ENCODE data around the gene ASPSCR1. TPM values are rescaled to one million over a fixed set of nuclear protein-coding genes. Genes with fewer than 3 reads are reported as not detected.

The ASPSCR1 gene
- total and polyA plus RNA-seq, 2 of the 13 experiments (the other 11 are each of a cell fraction or from before 2014, with no cell fraction given), result 274 to 314 TPM

DNA sequence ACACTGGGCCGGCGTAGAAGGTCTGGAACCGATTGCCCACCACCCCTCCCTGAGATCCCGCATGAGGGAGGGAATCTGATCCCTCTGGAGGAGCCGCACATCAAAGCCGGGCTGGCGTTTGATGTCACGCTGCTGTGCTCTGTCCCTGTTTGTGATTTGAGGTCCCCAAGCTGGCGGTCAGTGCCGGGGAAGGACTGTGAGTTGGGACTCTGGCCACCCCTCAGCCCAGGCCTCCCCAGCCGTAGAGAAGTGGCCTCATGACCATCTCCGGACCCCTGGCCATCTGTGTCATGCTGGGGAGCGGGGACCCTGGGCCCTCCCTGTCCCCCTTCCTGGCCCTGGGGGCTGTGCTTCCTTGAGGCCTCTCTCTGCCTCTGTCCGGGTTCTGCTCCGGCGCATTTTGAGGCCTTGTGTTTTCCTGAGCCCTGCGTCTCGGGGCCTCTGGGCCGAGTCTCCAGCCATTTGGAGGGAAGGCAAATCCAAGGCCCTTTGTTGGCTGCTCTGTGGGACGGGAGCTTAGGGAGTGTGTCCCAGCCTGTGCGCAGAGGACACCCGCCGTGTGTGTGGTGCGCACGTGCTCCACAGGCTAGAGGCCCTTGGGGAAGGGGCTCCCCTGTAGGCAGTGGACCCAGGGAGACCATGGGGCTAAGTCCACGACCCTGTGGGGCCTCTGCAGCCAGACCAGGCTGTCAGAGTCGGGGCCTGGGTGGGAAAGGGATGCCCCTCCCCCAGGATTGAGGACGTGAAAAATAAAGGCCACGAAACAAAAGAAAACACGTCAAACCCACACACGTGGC, 15.1 kb downstream of the ASPSCR1 start (continued):
- TF ChIP-seq ZFP37 (CRISPR knock-in tag; IDR thresholded peaks at IDR 0.05; ENCODE audit: borderline replicate concordance), result peak; percentile 88
- peak; percentile 80 for TF ChIP-seq NR2C2 (CRISPR knock-in tag; IDR thresholded peaks at IDR 0.05; ENCODE audit: borderline replicate concordance)
- TF ChIP-seq ARID4A (CRISPR knock-in tag; IDR thresholded peaks at IDR 0.05; ENCODE audit: borderline replicate concordance), result peak; percentile 69; the same call in 1 of the 2 replicates
- TF ChIP-seq ZNF382 (CRISPR knock-in tag; IDR thresholded peaks at IDR 0.05; ENCODE audit: borderline replicate concordance), result no peak
- peak; percentile 98 for TF ChIP-seq ZNF547 (CRISPR knock-in tag; IDR thresholded peaks at IDR 0.05)
- no peak for TF ChIP-seq CCAR2 (optimal IDR thresholded peaks at IDR 0.05; ENCODE audit: low read depth, low read length)
- no peak for TF ChIP-seq NFIB (CRISPR knock-in tag; IDR thresholded peaks at IDR 0.05; ENCODE audit: borderline replicate concordance)
- TF ChIP-seq MIXL1 (CRISPR knock-in tag; IDR thresholded peaks at IDR 0.05), result peak; percentile 55; the same call in 1 of the 2 replicates
- peak; percentile 88; the same call in 1 of the 2 replicates for TF ChIP-seq ZBTB1 (CRISPR knock-in tag; IDR thresholded peaks at IDR 0.05; ENCODE audit: borderline replicate concordance)
- peak; percentile 88 for TF ChIP-seq ZSCAN30 (CRISPR knock-in tag; IDR thresholded peaks at IDR 0.05)
- TF ChIP-seq POLR2AphosphoS5 (IDR thresholded peaks at IDR 0.05; ENCODE audit: low read depth, low read length), result peak; percentile 35; the same call in 1 of the 2 replicates
- TF ChIP-seq NR2F6 (IDR thresholded peaks at IDR 0.05), result peak; percentile 81
- TF ChIP-seq NR2F6 (CRISPR knock-in tag; IDR thresholded peaks at IDR 0.05), result peak; percentile 95
- TF ChIP-seq, protein P1, sequence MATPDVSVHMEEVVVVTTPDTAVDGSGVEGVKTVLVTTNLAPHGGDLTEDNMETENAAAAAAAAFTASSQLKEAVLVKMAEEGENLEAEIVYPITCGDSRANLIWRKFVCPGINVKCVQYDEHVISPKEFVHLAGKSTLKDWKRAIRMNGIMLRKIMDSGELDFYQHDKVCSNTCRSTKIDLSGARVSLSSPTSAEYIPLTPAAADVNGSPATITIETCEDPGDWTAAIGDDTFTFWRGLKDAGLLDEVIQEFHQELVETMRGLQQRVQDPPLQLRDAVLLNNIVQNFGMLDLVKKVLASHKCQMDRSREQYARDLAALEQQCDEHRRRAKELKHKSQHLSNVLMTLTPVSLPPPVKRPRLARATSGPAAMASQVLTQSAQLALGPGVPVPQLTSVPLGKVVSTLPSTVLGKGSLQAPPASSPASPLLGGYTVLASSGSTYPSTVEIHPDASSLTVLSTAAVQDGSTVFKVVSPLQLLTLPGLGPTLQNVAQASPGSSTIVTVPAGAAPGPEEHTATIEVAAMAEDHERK (CRISPR knock-in tag; IDR thresholded peaks at IDR 0.05; ENCODE audit: low read depth), result peak; percentile 53; the same call in 1 of the 2 replicates
- TF ChIP-seq ZNF20 (CRISPR knock-in tag; IDR thresholded peaks at IDR 0.05), result no peak; the same call in 1 of the 2 replicates
- no peak; the same call in none of the 2 replicates for TF ChIP-seq ZNF768 (CRISPR knock-in tag; IDR thresholded peaks at IDR 0.05)
- peak; percentile 75 for TF ChIP-seq RBFOX2 (IDR thresholded peaks at IDR 0.05; ENCODE audit: low read depth, low read length)
- TF ChIP-seq KDM5A (IDR thresholded peaks at IDR 0.05; ENCODE audit: borderline replicate concordance, low read length), result no peak
- peak; percentile 99 for TF ChIP-seq ZMAT3 (CRISPR knock-in tag; conservative IDR thresholded peaks at IDR 0.05)
- peak; percentile 90; the same call in 1 of the 2 replicates for TF ChIP-seq ZNF670 (CRISPR knock-in tag; IDR thresholded peaks at IDR 0.05; ENCODE audit: borderline replicate concordance)
- TF ChIP-seq CBX1 (IDR thresholded peaks at IDR 0.05; ENCODE audit: low read depth), result peak; percentile 93
- no peak for TF ChIP-seq RARG (CRISPR knock-in tag; IDR thresholded peaks at IDR 0.05; ENCODE audit: low read depth)
- TF ChIP-seq ZBTB43 (CRISPR knock-in tag; conservative IDR thresholded peaks at IDR 0.05), result peak; percentile 85
